IPS DF 6.9 (cell line): Measurements from ENCODE around the gene TEX28.
"Not testable (repeated sequence)": the region's sequence is repeated elsewhere in the genome, so short reads cannot be mapped to it uniquely, and the experiment has no call there.

Source experiments
- DNase-seq: peaks from one replicate; pipeline ENCODE4 v3.0.0-alpha.2; 2013; ENCODE audit warnings: low read depth, low spot score
- H3K27ac ChIP-seq: one replicate; pipeline ENCODE4 v1.5.1; 2013; ENCODE audit warnings: low read length, control low read depth
- H3K27me3 ChIP-seq: 2 replicates; pipeline ENCODE4 v1.6.1; 2013; ENCODE audit warnings: mild to moderate bottlenecking, low read length; ENCODE audit not compliant: control insufficient read depth, insufficient read depth
- H3K36me3 ChIP-seq: 2 replicates; pipeline ENCODE4 v1.6.1; 2013; ENCODE audit warnings: low read length; ENCODE audit not compliant: control insufficient read depth, insufficient read depth
- H3K4me1 ChIP-seq: 2 replicates; pipeline ENCODE4 v1.6.1; 2013; ENCODE audit warnings: low read length; ENCODE audit not compliant: control insufficient read depth, insufficient read depth
- H3K4me3 ChIP-seq: 2 replicates; pipeline ENCODE4 v1.5.1; 2013; ENCODE audit warnings: mild to moderate bottlenecking, low read length
- H3K9me3 ChIP-seq: 2 replicates; pipeline ENCODE4 v1.6.1; 2013; ENCODE audit warnings: low read length, inconsistent platforms; ENCODE audit not compliant: control insufficient read depth, insufficient read depth
- WGBS: extraction: QIAGEN DNeasy Blood & Tissue Kit; methylation state at CpG from one replicate; pipeline ENCODE4 v1.1.7; 2013; ENCODE audit warnings: mixed read lengths, missing lambda C conversion rate; ENCODE audit not compliant: insufficient read length, insufficient coverage; 5-methylcytosine and 5-hydroxymethylcytosine counted together

Gene TEX28

DNA sequence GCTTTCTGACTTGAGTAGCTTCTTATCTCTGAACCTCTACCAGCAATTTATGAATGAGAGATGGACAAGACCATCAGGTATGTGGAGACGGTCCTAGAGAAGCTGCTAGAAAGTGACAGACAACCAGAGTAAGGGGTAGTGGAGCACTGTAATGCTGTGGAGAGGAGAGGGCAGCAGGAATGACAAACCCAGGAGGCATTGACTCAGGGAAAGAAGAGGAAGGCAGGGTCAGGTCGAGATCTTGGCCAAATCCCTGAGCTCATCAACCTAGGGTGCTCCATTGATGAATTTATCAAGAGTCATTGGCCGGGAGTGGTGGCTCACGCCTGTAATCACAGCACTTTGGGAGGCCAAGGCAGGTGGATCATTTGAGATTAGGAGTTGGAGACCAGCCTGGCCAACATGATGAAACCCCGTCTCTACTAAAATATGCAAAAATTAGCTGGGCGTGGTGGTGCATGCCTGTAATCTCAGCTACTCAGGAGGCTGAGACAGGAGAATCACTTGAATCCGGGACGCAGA lies 54.9 kb downstream of the TEX28 start:
- not testable (repeated sequence) for H3K4me1 ChIP-seq, H3K4me3 ChIP-seq, H3K9me3 ChIP-seq, H3K36me3 ChIP-seq, DNase-seq, H3K27ac ChIP-seq, H3K27me3 ChIP-seq
- no CpG with 5 or more reads among the region's 8 CpGs for WGBS

DNA sequence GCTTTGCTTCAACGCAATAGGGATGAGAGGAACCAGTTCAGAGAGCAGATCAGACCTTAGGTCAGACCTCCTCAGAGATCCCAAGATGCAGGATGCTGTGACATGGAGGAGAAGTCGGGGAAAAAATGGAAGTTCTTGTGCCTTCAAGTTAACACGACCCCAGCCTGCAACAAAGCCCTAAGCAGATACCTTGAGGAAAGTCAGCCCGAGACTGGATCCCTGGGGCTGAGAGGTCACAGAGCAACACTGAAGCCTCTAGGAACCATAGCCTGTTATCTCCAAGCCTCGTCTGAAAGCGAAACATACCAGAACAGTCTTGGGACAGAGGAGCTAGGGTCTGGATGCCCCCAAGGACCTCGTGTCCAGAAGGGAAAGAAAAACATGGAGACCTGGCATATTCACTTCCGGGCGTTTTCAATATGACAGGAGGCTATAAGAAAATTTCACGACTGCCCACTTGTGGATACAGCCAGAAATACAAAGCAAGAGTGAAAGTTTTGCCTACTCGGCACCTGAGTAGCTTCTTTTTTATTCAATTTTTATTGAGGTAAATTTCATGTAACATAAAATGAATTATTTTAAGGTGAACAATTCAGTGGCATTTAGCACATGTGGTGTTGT lies 55.9 kb downstream of the TEX28 start:
- WGBS: no CpG with 5 or more reads among the region's 11 CpGs

DNA sequence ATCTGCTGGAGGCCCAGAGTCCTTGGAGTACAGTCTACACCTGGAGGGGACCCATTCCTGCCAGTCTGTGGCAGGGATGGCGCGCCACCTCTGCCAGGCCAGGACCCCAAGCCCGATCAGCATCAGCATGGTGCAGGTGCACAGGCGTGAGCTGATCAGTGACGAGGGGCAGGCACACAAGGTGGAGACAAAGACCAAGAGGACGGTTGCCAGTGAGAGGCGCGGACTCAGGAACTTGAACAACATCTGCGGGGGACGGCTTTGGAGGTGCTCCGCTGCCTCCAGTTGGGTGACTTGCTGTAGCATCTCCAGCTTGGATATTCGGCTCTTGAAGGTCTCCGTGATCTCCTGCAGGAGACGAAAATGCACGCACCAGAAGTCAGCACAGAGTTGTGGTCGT lies 61.3 kb downstream of the TEX28 start:
- not testable (repeated sequence) for H3K27me3 ChIP-seq, H3K4me1 ChIP-seq, H3K9me3 ChIP-seq, H3K36me3 ChIP-seq, DNase-seq, H3K27ac ChIP-seq, H3K4me3 ChIP-seq
- WGBS: no CpG with 5 or more reads among the region's 16 CpGs

More for the DNA sequence above, 55.9 kb downstream of the TEX28 start:
- not testable (repeated sequence) for DNase-seq, H3K27ac ChIP-seq, H3K4me3 ChIP-seq, H3K4me1 ChIP-seq, H3K36me3 ChIP-seq, H3K27me3 ChIP-seq, H3K9me3 ChIP-seq

DNA sequence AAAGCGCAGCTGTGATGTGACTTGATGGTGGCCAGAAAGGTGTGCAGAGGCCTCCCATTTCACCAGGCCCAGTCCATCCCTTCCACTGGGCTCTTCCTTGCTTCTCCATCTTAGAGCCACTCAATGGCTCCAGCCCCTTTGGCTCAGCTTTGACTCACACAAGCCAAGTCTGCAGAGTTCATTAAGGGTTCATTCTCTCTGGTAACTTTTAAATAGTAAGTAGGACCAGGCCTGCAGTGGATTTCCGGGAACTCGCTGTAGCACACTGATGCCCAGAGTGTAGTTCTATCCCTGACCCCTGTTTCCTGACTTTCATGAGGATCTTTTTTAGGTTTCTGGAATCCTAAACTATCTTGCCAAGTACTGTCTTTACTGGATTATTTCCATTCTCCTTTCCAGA lies 63.5 kb downstream of the TEX28 start:
- H3K36me3 ChIP-seq, H3K4me3 ChIP-seq: not testable (repeated sequence)

DNA sequence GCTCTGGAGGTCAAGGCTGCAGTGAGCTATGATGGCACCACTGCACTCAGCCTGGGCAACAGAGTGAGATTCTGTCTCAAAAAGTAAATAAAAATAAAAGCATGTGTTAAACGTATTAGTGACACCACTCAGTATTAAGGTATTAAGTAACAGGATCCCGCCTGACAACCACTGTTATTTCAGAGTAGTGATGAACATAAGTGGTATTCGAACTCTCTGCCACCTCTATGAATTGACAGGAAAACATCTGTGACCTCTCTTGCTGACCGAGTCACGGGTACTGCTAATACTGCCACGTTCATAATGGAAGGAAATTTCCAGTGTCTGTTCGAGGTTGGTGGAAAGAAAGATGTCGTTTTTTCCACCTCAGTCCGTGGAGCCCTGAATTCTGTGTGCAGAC lies 68.2 kb downstream of the TEX28 start:
- H3K4me1 ChIP-seq, H3K4me3 ChIP-seq, H3K27ac ChIP-seq, H3K27me3 ChIP-seq, H3K9me3 ChIP-seq, H3K36me3 ChIP-seq, DNase-seq: not testable (repeated sequence)
- WGBS: no CpG with 5 or more reads among the region's 9 CpGs

More for the DNA sequence above, 63.5 kb downstream of the TEX28 start:
- H3K27me3 ChIP-seq, DNase-seq, H3K27ac ChIP-seq, H3K9me3 ChIP-seq, H3K4me1 ChIP-seq: not testable (repeated sequence)
- WGBS: no CpG with 5 or more reads among the region's 3 CpGs

DNA sequence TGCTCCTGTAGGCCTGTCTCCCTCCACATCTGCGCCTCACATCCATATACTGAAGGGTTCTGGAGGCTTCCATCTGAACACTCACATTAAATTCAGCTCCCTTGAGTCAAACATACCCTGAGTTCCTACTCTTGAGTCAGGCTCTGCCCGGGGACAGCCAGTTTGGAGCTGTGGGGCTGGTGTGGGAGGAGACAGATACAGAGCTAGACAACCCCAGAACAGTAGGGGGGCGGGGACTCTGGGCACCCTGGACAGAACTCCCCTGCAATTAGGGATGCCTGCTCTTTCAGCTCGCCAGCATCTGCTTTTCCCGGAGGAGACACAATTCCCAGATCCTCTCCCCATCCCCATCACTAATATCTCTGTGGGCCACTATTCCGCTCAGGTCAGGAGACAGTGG lies 69.6 kb downstream of the TEX28 start:
- not testable (repeated sequence) for H3K4me1 ChIP-seq, H3K36me3 ChIP-seq, H3K27ac ChIP-seq, H3K27me3 ChIP-seq, DNase-seq, H3K4me3 ChIP-seq, H3K9me3 ChIP-seq
- no CpG with 5 or more reads among the region's 6 CpGs for WGBS
